Upper lobe of left lung (tissue), 6 donors: ENCODE results near the gene ELP4. TPM values are rescaled to one million over a fixed set of nuclear protein-coding genes. Genes with fewer than 3 reads are reported as not detected.

ENCODE experiments used
- ATAC-seq, 2 donors: fragments of 200-7000 bp; cut with Tn5 transposase; one replicate each; pipeline ENCODE4 v1.9.1; 2022; ENCODE audit warnings: mild to moderate bottlenecking in 2 of 2, moderate library complexity in 2 of 2; ENCODE audit not compliant: low FRiP score in 2 of 2
- DNase-seq, 2 donors: peaks; one replicate each; pipeline ENCODE4 v3.0.0-alpha.2; 2019 to 2020
- H3K27ac ChIP-seq, 4 donors: fragments of 200-600 bp; sonication (generic); one replicate each; pipeline ENCODE4 v1.5.1; 2016 to 2019
- H3K27me3 ChIP-seq, 4 donors: fragments of 200-600 bp; sonication (generic); one replicate each; pipeline ENCODE4 v1.5.1; 2017 to 2019
- H3K36me3 ChIP-seq, 4 donors: fragments of 200-600 bp; sonication (generic); one replicate each; pipeline ENCODE4 v1.5.1; 2016 to 2019
- H3K4me1 ChIP-seq, 4 donors: fragments of 200-600 bp; sonication (generic); one replicate each; pipeline ENCODE4 v1.5.1; 2018 to 2019
- H3K4me3 ChIP-seq, 4 donors: fragments of 200-600 bp; sonication (generic); one replicate each; pipeline ENCODE4 v1.5.1; 2017 to 2019; ENCODE audit warnings: mild to moderate bottlenecking in 2 of 4, moderate library complexity in 1 of 4
- H3K9me3 ChIP-seq, 4 donors: fragments of 200-600 bp; sonication (generic); one replicate each; pipeline ENCODE4 v1.5.1; 2018 to 2019
- CTCF ChIP-seq, 6 experiments: fragments of 450-650 bp in 4 of 6; fragments of 200-600 bp in 2 of 6; sonication (generic) in 2 of 6; IDR thresholded peaks; one replicate each; pipeline ENCODE4 v1.5.1; 2016 to 2019; ENCODE audit warnings: antibody characterized with exemption in 6 of 6
- EP300 ChIP-seq, 4 donors: sonication (generic); formaldehyde crosslinking; IDR thresholded peaks; one replicate each; pipeline ENCODE4 v1.5.1; 2017; ENCODE audit warnings: antibody characterized with exemption in 4 of 4, control low read depth in 2 of 4
- POLR2A ChIP-seq, 4 donors: fragments of 450-650 bp; IDR thresholded peaks; one replicate each; pipeline ENCODE4 v1.5.1; 2016 to 2017; ENCODE audit warnings: antibody characterized with exemption in 4 of 4, mild to moderate bottlenecking in 2 of 4
- POLR2AphosphoS5 ChIP-seq, 2 donors: sonication (generic); formaldehyde crosslinking; IDR thresholded peaks; one replicate each; pipeline ENCODE4 v1.5.1; 2017; ENCODE audit warnings: antibody characterized with exemption in 2 of 2
- whole genome bisulfite sequencing, 2 donors: methylation state at CpG; one replicate each; pipeline ENCODE4 v1.1.5; 2017 to 2018; 5-methylcytosine and 5-hydroxymethylcytosine counted together
- total RNA-seq, 6 donors: library from RNA; depleted of rRNA in 4 of 6; stranded (reverse); fragments of >200 nt in 4 of 6; gene quantifications; one replicate each; pipeline versions ENCODE4 v1.1.0 to v1.2.1, GENCODE V29; 2016 to 2021
- donor health status: DM: no; HTN: no; CAD: no; lungs with moderate emphysema.
- donor health status: DM: no; HTN: yes; CAD: no; lungs with severe emphysema.

Gene ELP4
- total RNA-seq, 6 donors from 2014 or later: 6.3 to 34.7 (median 18.6) TPM

GRCh38 chr11:31646216-31646615 lies 136.6 kb downstream of the ELP4 start:
- 78 to 81% methylated on average over 1 of the region's 1 CpG for WGBS, 2 donors
- no peaks in the 10 kb centered on the region for H3K27me3 ChIP-seq
- no peaks in the 10 kb centered on the region for H3K9me3 ChIP-seq
- ATAC-seq: no peak
- no peak for TF ChIP-seq EP300 (IDR thresholded peaks at IDR 0.05)
- no peak for TF ChIP-seq POLR2A (IDR thresholded peaks at IDR 0.05)
- TF ChIP-seq CTCF (IDR thresholded peaks at IDR 0.05): no peak
- TF ChIP-seq POLR2AphosphoS5 (IDR thresholded peaks at IDR 0.05): no peak
- peaks cover 0 to 5% (median 0%) of the 10 kb centered on the region in 4 donors for H3K36me3 ChIP-seq
- H3K27ac ChIP-seq: no peak overlapping the region
- H3K4me3 ChIP-seq: no peak overlapping the region
- DNase-seq: no peak
- H3K4me1 ChIP-seq: peaks cover 0 to 2% (median 0%) of the 10 kb centered on the region in 4 donors

- Histone ChIP-seq H3K36me3 (peaks cover 0 to 5% (median 0%) of the 10 kb centered on the region in 4 donors), H3K27me3 (no peaks in the 10 kb centered on the region), H3K4me3 (no peak overlapping the region), H3K9me3 (no peaks in the 10 kb centered on the region), H3K27ac (no peak overlapping the region), H3K4me1 (no peaks in the 10 kb centered on the region)
- ATAC-seq (no peak), DNase-seq (no peak)
- WGBS, 2 donors: 93% methylated on average over 6 of the region's 6 CpGs
- TF ChIP-seq POLR2AphosphoS5 (IDR thresholded peaks at IDR 0.05): no peak
- no peak for TF ChIP-seq EP300 (IDR thresholded peaks at IDR 0.05)
- TF ChIP-seq CTCF (IDR thresholded peaks at IDR 0.05): no peak
Measured at GRCh38 chr11:31649129-31649966, 139.8 kb downstream of the ELP4 start.

- no peaks in the 10 kb centered on the region for H3K27me3 ChIP-seq
- TF ChIP-seq POLR2AphosphoS5 (IDR thresholded peaks at IDR 0.05): no peak
- TF ChIP-seq POLR2A (IDR thresholded peaks at IDR 0.05): no peak
- no peak for TF ChIP-seq CTCF (IDR thresholded peaks at IDR 0.05)
- TF ChIP-seq EP300 (IDR thresholded peaks at IDR 0.05): no peak
- H3K9me3 ChIP-seq: no peaks in the 10 kb centered on the region
- H3K27ac ChIP-seq: no peak overlapping the region
- DNase-seq: no peak
- H3K4me3 ChIP-seq: no peak overlapping the region
- no peaks in the 10 kb centered on the region for H3K4me1 ChIP-seq
- peaks cover 0 to 5% (median 0%) of the 10 kb centered on the region in 4 donors for H3K36me3 ChIP-seq
- no peak for ATAC-seq
Measured at GRCh38 chr11:31651208-31651607, 141.6 kb downstream of the ELP4 start.

- no peaks in the 10 kb centered on the region for H3K9me3 ChIP-seq
- DNase-seq: no peak
- no peak overlapping the region for H3K4me3 ChIP-seq
- whole genome bisulfite sequencing, 2 donors: 94 to 96% methylated on average over 2 of the region's 2 CpGs
- no peaks in the 10 kb centered on the region for H3K4me1 ChIP-seq
- H3K36me3 ChIP-seq: peaks cover 0 to 5% (median 0%) of the 10 kb centered on the region in 4 donors
- H3K27me3 ChIP-seq: no peaks in the 10 kb centered on the region
- no peak for ATAC-seq
- H3K27ac ChIP-seq: no peak overlapping the region
- TF ChIP-seq EP300 (IDR thresholded peaks at IDR 0.05) (no peak), CTCF (IDR thresholded peaks at IDR 0.05) (no peak), POLR2A (IDR thresholded peaks at IDR 0.05) (no peak), POLR2AphosphoS5 (IDR thresholded peaks at IDR 0.05) (no peak)
Measured at GRCh38 chr11:31651822-31652221, 142.3 kb downstream of the ELP4 start.

GRCh38 chr11:31652528-31652927 lies 143.0 kb downstream of the ELP4 start:
- Histone ChIP-seq H3K36me3 (peaks cover 0 to 5% (median 0%) of the 10 kb centered on the region in 4 donors), H3K4me1 (no peaks in the 10 kb centered on the region), H3K27ac (no peak overlapping the region), H3K9me3 (no peaks in the 10 kb centered on the region), H3K27me3 (no peaks in the 10 kb centered on the region), H3K4me3 (no peak overlapping the region)
- DNase-seq (no peak), ATAC-seq (no peak)
- TF ChIP-seq EP300 (IDR thresholded peaks at IDR 0.05) (no peak), POLR2A (IDR thresholded peaks at IDR 0.05) (no peak), CTCF (IDR thresholded peaks at IDR 0.05) (no peak), POLR2AphosphoS5 (IDR thresholded peaks at IDR 0.05) (no peak)
- WGBS, 2 donors: 92 to 100% methylated on average over 1 of the region's 1 CpG
